DND-41 (cell line): ENCODE results near the gene YARS1.

ENCODE experiments used
- ATAC-seq: fragments of 200-7000 bp; cut with Tn5 transposase; 3 replicates; pipeline ENCODE4 v1.9.1; 2021; ENCODE audit warnings: low read depth; ENCODE audit not compliant: insufficient read depth
- DNase-seq: peaks from one replicate; pipeline ENCODE4 v3.0.0-alpha.2; 2020
- H2AFZ ChIP-seq: 2 replicates; pipeline ENCODE4 v1.6.0; 2012; ENCODE audit warnings: low read depth, low read length
- H3K27ac ChIP-seq: 2 replicates; pipeline ENCODE4 v1.5.1; 2012; ENCODE audit warnings: low read length, inconsistent platforms
- H3K27me3 ChIP-seq: fragments of 200-600 bp; sonication (generic); 2 replicates; pipeline ENCODE4 v1.6.0; 2012; ENCODE audit warnings: low read length, mild to moderate bottlenecking, inconsistent platforms; ENCODE audit not compliant: insufficient read depth, poor library complexity
- H3K36me3 ChIP-seq: 2 replicates; pipeline ENCODE4 v1.5.1; 2012; ENCODE audit warnings: low read length, inconsistent platforms; ENCODE audit not compliant: insufficient read depth
- H3K4me1 ChIP-seq: 2 replicates; pipeline ENCODE4 v1.5.1; 2012; ENCODE audit warnings: mild to moderate bottlenecking, low read length; ENCODE audit not compliant: insufficient read depth
- H3K4me2 ChIP-seq: 2 replicates; pipeline ENCODE4 v1.6.0; 2012; ENCODE audit warnings: mild to moderate bottlenecking, moderate library complexity, low read length, inconsistent platforms; ENCODE audit not compliant: insufficient read depth
- H3K4me3 ChIP-seq, 2 experiments: fragments of 200-600 bp in 1 of 2; shearing (Covaris generic) in 1 of 2; 2 replicates each; pipeline ENCODE4 v1.5.1; 2012 to 2016; ENCODE audit warnings: inconsistent platforms in 2 of 2, low read length in 2 of 2, mild to moderate bottlenecking in 2 of 2, low read depth in 1 of 2, moderate library complexity in 1 of 2
- H3K79me2 ChIP-seq: 2 replicates; pipeline ENCODE4 v1.6.0; 2012; ENCODE audit warnings: low read length, inconsistent platforms; ENCODE audit not compliant: insufficient read depth
- H3K9ac ChIP-seq: 2 replicates; pipeline ENCODE4 v1.6.0; 2012; ENCODE audit warnings: low read depth, mild to moderate bottlenecking, inconsistent platforms, low read length, moderate library complexity
- H3K9me3 ChIP-seq: 2 replicates; pipeline ENCODE4 v1.5.1; 2012; ENCODE audit warnings: low read length, moderate library complexity, mild to moderate bottlenecking, inconsistent platforms; ENCODE audit not compliant: insufficient read depth, severe bottlenecking
- H4K20me1 ChIP-seq: 2 replicates; pipeline ENCODE4 v1.6.0; 2012; ENCODE audit warnings: low read length; ENCODE audit not compliant: insufficient read depth
- CTCF ChIP-seq: IDR thresholded peaks from 2 replicates; pipeline ENCODE4 v1.5.1; 2012; ENCODE audit warnings: borderline replicate concordance, low read length, moderate library complexity, mild to moderate bottlenecking; ENCODE audit not compliant: poor library complexity, severe bottlenecking; ENCODE audit errors: extremely low read depth
- EZH2 ChIP-seq: IDR thresholded peaks from 3 replicates; pipeline ENCODE4 v1.6.1; 2012; ENCODE audit warnings: borderline replicate concordance, low read depth, mild to moderate bottlenecking, moderate library complexity, low read length, inconsistent platforms; ENCODE audit not compliant: severe bottlenecking

Gene YARS1

GRCh38 chr1:32801096-32801715, 16.0 kb downstream of the YARS1 start:
- no peak for TF ChIP-seq CTCF

GRCh38 chr1:32798679-32799416, 18.3 kb downstream of the YARS1 start:
- Histone ChIP-seq H2AFZ (no peak overlapping the region), H3K4me1 (no peaks in the 10 kb centered on the region), H3K27me3 (no peaks in the 10 kb centered on the region), H3K9me3 (no peaks in the 10 kb centered on the region), H3K9ac (no peak overlapping the region), H3K27ac (no peak overlapping the region), H3K4me3 (no peak overlapping the region), H3K4me2 (no peak overlapping the region), H4K20me1 (peaks cover 26% of the 10 kb centered on the region; the same call in 1 of the 2 replicates), H3K79me2 (peaks cover 54% of the 10 kb centered on the region), H3K36me3 (peaks cover 92% of the 10 kb centered on the region)
- TF ChIP-seq CTCF (no peak), EZH2 (no peak)
- ATAC-seq, result no peak
- no peak for DNase-seq

More at GRCh38 chr1:32801096-32801715, 16.0 kb downstream of the YARS1 start:
- Histone ChIP-seq H3K79me2 (peaks cover 59% of the 10 kb centered on the region), H3K4me3 (no peak overlapping the region), H2AFZ (no peak overlapping the region), H4K20me1 (peaks cover 30% of the 10 kb centered on the region; the same call in 1 of the 2 replicates), H3K27me3 (no peaks in the 10 kb centered on the region), H3K27ac (no peak overlapping the region), H3K4me2 (no peak overlapping the region), H3K36me3 (peaks cover 85% of the 10 kb centered on the region), H3K9me3 (no peaks in the 10 kb centered on the region), H3K4me1 (no peaks in the 10 kb centered on the region), H3K9ac (no peak overlapping the region)
- DNase-seq, result no peak
- ATAC-seq, result peak; percentile 49; the same call in 2 of the 3 replicates

GRCh38 chr1:32798191-32798590, 19.0 kb downstream of the YARS1 start:
- Histone ChIP-seq H3K79me2 (peaks cover 52% of the 10 kb centered on the region), H3K27ac (no peak overlapping the region), H3K9ac (no peak overlapping the region), H3K36me3 (peaks cover 95% of the 10 kb centered on the region), H2AFZ (no peak overlapping the region), H3K9me3 (no peaks in the 10 kb centered on the region), H3K4me2 (no peak overlapping the region), H3K4me1 (no peaks in the 10 kb centered on the region), H3K27me3 (no peaks in the 10 kb centered on the region), H3K4me3 (no peak overlapping the region), H4K20me1 (peaks cover 26% of the 10 kb centered on the region; the same call in 1 of the 2 replicates)
- ATAC-seq (no peak), DNase-seq (no peak)
- no peak for TF ChIP-seq CTCF
- no peak for TF ChIP-seq EZH2
